GM19324 (cell line): ENCODE data around the gene ADAMTSL1.

Source experiments
- ATAC-seq: cut with Tn5 transposase; IDR thresholded peaks from one replicate; pipeline ENCODE4 v1.9.1; 2021; ENCODE audit warnings: mild to moderate bottlenecking, moderate library complexity; ENCODE audit not compliant: unreplicated experiment, low FRiP score

Gene ADAMTSL1

DNA sequence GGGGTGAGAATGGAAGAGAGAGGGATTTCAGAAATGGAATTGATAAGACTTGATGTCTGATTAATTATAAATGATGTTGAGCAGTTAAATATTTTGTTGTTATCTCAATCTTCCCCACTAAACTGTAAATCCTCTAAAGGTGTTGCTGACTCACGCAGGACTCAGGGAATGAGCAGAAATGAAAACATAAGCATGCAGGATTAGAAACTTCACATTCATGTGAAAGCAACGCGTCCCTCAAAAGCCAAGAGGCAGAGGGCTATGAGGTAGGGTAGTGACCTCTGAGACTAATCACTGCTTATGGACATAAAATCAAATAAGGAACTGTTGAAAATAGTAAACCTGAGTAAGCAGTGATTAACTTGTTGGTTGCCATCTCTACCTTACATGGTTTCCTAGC, 21.1 kb downstream of the ADAMTSL1 start:
- ATAC-seq = no peak

- ATAC-seq = no peak
Observed at GRCh38 chr9:18496256-18497000, 22.5 kb downstream of the ADAMTSL1 start.

DNA sequence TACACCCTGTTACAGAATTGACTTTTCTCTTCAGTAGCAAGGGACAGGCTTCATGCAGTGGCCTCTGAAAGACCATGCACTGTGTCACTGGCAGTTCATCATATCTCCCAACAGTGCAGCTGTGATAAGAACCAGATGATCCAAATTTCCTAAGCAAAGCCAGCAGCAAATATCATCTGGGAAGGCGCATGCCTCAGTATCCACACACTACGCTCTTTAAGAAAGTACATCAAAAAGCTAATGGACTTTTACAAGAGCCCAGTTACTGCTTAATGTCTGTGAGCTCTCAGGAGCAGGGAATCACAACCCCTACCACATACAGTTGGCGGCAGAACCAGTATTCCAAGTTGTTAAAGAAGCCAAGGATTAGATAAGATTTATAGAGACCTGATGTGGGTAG, 25.1 kb downstream of the ADAMTSL1 start:
- ATAC-seq = no peak

DNA sequence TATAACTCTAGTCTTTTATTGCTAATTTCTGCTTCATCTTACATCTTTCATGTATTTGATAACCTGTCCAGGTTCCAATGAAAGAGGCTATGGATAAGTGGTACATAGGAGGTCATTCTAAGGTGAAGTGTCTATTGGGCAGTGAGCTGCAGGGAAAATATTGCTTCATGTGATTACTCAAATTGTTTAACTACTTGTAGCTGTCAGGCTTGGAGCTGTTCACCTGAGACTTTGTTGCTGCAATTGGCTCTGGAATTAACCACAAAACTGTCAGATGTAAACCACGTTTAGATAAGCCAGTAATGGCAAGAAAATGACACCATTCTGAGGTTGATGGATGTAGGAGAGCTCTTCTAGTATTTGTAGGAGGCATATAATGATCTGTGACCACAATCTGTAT, 26.0 kb downstream of the ADAMTSL1 start:
- no peak for ATAC-seq

DNA sequence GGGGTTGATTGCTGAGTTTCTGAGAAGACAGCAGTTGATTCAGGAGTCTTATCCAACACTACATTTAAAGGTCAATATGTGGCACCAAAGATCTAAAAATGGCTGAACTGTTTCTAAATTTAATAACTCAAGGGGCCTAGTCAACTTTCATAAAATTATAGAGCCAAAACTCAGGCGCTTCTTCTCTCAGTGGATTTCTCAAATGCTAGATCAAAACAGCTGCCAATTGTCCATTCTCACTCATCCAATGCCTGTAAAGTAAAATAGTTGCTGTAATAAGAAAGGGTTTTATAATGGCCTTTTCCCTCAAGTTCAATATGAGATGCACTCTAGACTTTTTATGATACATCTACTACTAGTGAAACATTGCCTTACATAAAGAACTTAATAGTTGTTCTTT, 26.5 kb downstream of the ADAMTSL1 start:
- ATAC-seq = no peak

DNA sequence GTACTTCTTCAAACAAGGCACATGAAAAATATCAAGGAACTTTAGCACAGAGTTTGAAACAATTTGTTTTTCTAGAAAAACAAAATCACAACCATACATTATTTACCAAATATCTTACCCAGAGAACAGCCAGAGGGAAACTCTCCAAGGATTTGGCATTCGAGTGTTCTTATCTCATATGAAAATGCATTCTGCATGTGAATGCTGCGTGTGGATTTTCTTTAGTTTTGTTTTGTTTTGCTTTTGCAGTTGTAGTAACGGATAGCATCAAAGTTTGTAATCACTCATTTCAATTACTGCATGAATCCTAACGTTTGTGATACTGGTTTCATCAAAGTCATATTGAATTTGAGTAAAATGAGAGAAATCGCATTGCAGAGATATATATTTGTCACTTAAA, 28.0 kb downstream of the ADAMTSL1 start:
- no peak for ATAC-seq

GRCh38 chr9:18502546-18502945, 28.6 kb downstream of the ADAMTSL1 start:
- ATAC-seq = no peak

DNA sequence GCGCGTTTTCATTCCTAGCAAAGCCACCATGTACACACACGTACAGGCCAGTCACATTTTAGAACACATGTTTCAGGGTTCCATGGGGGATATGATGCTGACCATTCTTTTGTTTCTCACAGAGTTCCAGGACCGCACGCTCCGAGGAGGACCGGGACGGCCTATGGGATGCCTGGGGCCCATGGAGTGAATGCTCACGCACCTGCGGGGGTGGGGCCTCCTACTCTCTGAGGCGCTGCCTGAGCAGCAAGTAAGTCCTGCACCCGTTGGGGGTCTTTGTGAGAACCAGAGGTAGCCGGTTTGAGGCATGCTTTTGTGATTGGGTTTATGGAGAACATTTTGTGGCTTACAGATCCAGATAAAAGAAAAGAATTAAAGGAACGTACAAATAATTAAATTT, 30.8 kb downstream of the ADAMTSL1 start:
- ATAC-seq = no peak

GRCh38 chr9:18507151-18507550, 33.2 kb downstream of the ADAMTSL1 start:
- ATAC-seq = no peak

- no peak for ATAC-seq
Observed at GRCh38 chr9:18516514-18516913, 42.6 kb downstream of the ADAMTSL1 start.

GRCh38 chr9:18516965-18517364, 43.0 kb downstream of the ADAMTSL1 start:
- no peak for ATAC-seq

DNA sequence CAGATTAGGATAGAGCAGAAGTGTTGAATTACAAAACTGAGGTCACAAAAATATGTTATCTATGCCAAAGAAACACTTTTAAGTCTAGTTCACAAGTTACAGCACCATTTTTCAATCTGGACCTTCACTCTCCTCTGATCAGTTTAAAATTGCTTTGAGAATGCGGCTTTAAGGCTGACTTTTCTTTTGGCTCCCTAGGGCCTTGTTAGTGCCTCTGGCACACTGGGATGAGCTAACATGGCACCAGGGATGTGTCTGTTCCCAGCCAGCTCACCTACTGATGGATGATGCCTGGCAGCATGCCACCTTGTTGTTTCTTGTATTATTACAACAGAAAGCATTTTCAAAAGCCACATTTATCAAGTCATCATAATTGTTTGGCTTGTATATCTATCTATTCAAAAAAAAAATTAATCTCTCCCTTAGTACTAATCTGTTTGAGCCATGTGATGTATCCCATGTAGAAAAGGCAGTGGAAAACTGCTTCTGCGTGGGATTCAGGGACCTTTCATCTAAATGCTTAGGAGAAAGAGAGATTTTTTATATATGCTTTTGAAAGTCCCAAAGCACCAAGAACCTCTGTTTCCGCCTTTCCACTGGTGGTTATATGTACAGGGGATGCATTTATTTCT, 46.6 kb downstream of the ADAMTSL1 start:
- ATAC-seq = no peak

DNA sequence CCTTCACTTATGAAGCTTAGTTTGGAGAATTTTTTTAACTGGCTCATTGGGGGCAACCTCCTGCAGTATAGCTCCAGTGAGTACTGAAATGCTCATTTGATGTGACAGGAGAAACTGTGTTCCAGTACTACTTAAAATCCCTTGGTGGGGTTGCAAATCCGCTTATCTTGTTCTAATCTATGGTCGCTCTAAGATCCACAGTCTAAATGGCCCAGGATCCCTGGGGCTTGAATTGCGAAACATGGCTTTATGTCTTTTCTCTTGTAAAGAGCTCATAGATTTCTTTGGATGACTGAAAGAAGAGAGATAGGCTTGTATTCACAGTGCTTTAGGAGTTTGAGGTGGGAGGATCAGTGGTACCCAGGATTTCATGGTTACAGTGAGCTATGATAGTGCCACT, 52.7 kb downstream of the ADAMTSL1 start:
- ATAC-seq = no peak

GRCh38 chr9:18531136-18532065, 57.4 kb downstream of the ADAMTSL1 start:
- ATAC-seq = no peak

DNA sequence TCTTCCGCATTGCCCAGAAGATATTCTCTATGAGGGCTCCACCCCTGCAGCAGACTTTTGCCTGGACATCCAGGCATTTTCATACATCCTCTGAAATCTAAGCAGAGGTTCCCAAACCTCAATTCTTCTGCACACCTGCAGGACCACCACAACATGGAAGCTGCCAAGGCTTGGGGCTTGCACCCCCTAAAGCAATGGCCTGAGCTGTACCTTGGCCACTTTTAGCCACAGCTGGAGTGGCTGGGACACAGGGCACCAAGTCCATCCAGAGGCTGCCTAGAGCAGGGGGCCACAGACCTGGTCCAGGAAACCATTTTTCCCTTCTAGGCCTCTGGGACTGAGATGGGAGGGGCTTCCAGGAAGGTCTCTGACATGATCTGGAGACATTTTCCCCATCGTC, 60.7 kb downstream of the ADAMTSL1 start:
- no peak for ATAC-seq

GRCh38 chr9:18536554-18536953, 62.6 kb downstream of the ADAMTSL1 start:
- ATAC-seq = no peak

GRCh38 chr9:18539203-18539693, 65.3 kb downstream of the ADAMTSL1 start:
- ATAC-seq = no peak

DNA sequence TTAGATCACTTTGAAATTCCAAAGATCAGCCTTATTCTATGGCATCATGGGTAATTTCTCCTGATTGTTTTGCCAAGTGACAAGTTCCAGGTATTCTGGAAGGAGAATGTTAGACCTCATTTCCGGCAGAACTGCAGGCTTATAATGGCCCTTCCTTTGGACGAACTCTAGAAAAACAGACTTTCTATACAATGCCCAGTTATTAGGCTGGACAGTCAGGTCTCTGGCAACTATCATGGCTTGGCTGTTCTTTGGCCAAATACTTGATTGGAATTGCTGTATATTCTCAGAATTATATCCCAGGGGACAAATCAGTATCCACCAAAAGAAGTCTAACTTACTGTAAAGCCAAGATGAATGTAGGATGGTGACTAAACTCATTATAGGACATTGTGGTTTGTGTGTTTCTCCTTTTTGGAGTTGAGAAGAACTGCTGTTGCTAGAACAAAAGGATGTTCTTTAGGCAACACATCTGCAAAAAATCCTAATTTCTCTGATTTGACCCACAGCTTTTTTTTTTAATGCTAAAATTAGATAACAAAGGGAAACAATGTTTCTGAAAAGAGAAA, 69.0 kb downstream of the ADAMTSL1 start:
- ATAC-seq = no peak

DNA sequence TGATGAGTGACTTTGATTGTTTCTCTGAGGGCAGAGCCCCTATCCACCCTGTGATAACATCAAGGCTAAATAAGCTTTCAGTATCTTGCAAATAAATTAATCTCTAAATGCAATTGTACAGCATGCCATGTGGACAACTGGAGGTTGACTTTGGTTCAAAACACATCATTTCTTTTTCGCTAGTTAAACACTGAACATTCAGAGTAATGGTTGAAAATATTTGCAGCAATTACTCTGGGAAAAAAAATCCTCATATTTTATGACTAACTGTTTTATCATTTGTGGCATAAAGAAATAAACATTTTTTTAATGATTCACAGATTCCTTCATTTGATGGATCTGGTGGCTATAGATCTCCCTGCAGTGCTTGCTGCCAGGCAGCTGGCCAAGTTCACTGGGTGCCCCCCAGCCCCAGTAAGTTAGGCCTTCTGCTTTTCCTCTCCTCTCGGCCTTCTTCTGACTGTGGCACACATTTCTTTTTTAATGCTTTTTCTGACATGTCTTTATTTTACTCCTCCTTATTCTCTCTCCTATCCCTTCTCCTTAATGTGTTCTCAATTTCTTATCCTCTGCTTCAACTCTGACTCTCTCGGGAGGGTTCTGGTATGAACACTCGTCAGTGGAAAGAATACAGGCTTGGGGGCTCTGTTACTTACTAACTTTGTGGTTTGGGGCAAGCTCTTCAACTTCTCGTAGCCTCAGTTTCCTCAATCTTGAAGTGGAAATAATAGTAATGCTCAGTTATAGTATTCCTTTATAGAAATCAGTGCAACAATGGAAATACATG, 69.6 kb downstream of the ADAMTSL1 start:
- no peak for ATAC-seq

DNA sequence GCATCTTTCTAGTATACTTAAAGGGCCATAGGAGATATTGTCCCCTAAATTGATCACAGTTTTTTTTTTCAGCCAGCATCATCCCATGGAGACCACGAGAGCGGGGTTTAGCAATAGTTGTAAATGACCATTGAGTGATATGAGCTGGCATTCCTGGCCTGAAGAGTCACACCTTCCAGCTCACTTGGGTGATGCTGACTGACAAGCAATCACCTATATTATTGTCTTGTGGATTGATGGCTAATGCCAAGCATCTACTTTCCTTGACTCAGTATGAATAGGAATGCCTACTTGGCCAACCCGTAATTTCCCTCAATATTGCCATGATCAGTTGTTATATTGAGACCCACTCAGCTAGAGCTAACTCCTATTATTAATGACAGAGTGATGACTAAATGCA, 70.5 kb downstream of the ADAMTSL1 start:
- ATAC-seq = no peak
